ENCODE measurements around the gene ZNF710.

ZNF710 gene

GRCh38 chr15:89993349-89993748, 7.8 kb upstream of the ZNF710 start:
- DNase-seq, result no peak

GRCh38 chr15:89997079-89997478, 4.0 kb upstream of the ZNF710 start:
- no peak for DNase-seq

- DNase-seq, result peak; percentile 47
Observed at GRCh38 chr15:89998141-89998661, 2.9 kb upstream of the ZNF710 start.

- DNase-seq, result no peak
Observed at GRCh38 chr15:89998923-89999675, 2.0 kb upstream of the ZNF710 start.

GRCh38 chr15:89999676-90000185, 1.4 kb upstream of the ZNF710 start:
- peak; percentile 46 for DNase-seq

GRCh38 chr15:90000186-90001001, 730 bp upstream of the ZNF710 start:
- DNase-seq, result peak; percentile 34

GRCh38 chr15:90001683-90002427, 731 bp downstream of the ZNF710 start:
- peak; percentile 77 for DNase-seq

GRCh38 chr15:90002428-90002844, 1.3 kb downstream of the ZNF710 start:
- peak; percentile 43 for DNase-seq

- DNase-seq, result no peak
Observed at GRCh38 chr15:90003736-90004135, 2.6 kb downstream of the ZNF710 start.

GRCh38 chr15:90004252-90004651, 3.1 kb downstream of the ZNF710 start:
- peak; percentile 11 for DNase-seq

GRCh38 chr15:90004671-90005070, 3.5 kb downstream of the ZNF710 start:
- peak; percentile 90 for DNase-seq

GRCh38 chr15:90006217-90007075, 5.3 kb downstream of the ZNF710 start:
- DNase-seq, result no peak

- DNase-seq, result no peak
Observed at GRCh38 chr15:90007076-90007460, 5.9 kb downstream of the ZNF710 start.

GRCh38 chr15:90008607-90009006, 7.5 kb downstream of the ZNF710 start:
- no peak for DNase-seq

GRCh38 chr15:90009301-90010022, 8.3 kb downstream of the ZNF710 start:
- DNase-seq, result no peak

- DNase-seq, result no peak
Observed at GRCh38 chr15:90011705-90012104, 10.6 kb downstream of the ZNF710 start.

- DNase-seq, result no peak
Observed at GRCh38 chr15:90013503-90013937, 12.4 kb downstream of the ZNF710 start.

GRCh38 chr15:90015294-90015693, 14.2 kb downstream of the ZNF710 start:
- DNase-seq, result no peak

GRCh38 chr15:90015749-90016148, 14.6 kb downstream of the ZNF710 start:
- no peak for DNase-seq

- no peak for DNase-seq
Observed at GRCh38 chr15:90016721-90017120, 15.6 kb downstream of the ZNF710 start.
